Esophagus squamous epithelium (tissue), 4 donors: ENCODE results near the gene CPA2.

Source experiments
- CTCF ChIP-seq, 6 experiments: fragments of 450-650 bp in 4 of 6; fragments of 200-600 bp in 2 of 6; sonication (generic) in 2 of 6; IDR thresholded peaks; one replicate each; pipeline ENCODE4 v1.5.1; 2016 to 2019; ENCODE audit warnings: antibody characterized with exemption in 6 of 6, mild to moderate bottlenecking in 4 of 6, moderate library complexity in 4 of 6
- POLR2A ChIP-seq, 4 donors: fragments of 450-650 bp; IDR thresholded peaks; one replicate each; pipeline ENCODE4 v1.6.1; 2017; ENCODE audit warnings: antibody characterized with exemption in 4 of 4, mild to moderate bottlenecking in 4 of 4, moderate library complexity in 3 of 4

- TF ChIP-seq CTCF (IDR thresholded peaks at IDR 0.05) (no peak), POLR2A (IDR thresholded peaks at IDR 0.05) (no peak)
Observed at GRCh38 chr7:130281260-130281659, 14.6 kb downstream of the CPA2 start.
